SU-DHL-6 (cell line): Measurements from ENCODE around the gene CRYBA1.

Experiments used
- EZH2phosphoT487 ChIP-seq: fragments of 200-600 bp; sonication (generic), shearing (Covaris generic); conservative IDR thresholded peaks from 2 replicates; pipeline ENCODE4 v1.6.1; 2018; ENCODE audit warnings: mild to moderate bottlenecking, antibody characterized with exemption, low read length, moderate library complexity, mixed read lengths
- TF ChIP-seq, protein P1 (sequence below): fragments of 200-600 bp; sonication (generic); IDR thresholded peaks from one replicate; pipeline ENCODE4 v1.5.1; 2017; ENCODE audit warnings: antibody characterized with exemption, mild to moderate bottlenecking, low read length, moderate library complexity; ENCODE audit not compliant: insufficient read depth, poor library complexity, severe bottlenecking

- TF ChIP-seq, protein P1, sequence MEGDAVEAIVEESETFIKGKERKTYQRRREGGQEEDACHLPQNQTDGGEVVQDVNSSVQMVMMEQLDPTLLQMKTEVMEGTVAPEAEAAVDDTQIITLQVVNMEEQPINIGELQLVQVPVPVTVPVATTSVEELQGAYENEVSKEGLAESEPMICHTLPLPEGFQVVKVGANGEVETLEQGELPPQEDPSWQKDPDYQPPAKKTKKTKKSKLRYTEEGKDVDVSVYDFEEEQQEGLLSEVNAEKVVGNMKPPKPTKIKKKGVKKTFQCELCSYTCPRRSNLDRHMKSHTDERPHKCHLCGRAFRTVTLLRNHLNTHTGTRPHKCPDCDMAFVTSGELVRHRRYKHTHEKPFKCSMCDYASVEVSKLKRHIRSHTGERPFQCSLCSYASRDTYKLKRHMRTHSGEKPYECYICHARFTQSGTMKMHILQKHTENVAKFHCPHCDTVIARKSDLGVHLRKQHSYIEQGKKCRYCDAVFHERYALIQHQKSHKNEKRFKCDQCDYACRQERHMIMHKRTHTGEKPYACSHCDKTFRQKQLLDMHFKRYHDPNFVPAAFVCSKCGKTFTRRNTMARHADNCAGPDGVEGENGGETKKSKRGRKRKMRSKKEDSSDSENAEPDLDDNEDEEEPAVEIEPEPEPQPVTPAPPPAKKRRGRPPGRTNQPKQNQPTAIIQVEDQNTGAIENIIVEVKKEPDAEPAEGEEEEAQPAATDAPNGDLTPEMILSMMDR: no peak
- TF ChIP-seq EZH2phosphoT487: no peak
Measured at GRCh38 chr17:29235904-29236303, 10.8 kb upstream of the CRYBA1 start.
